Nephron (organoid): ENCODE measurements around the gene MPZL3.
A peak's percentile ranks its signal among the peaks of the same experiment; 100 is the strongest.

Experiments
- H3K27ac Mint-ChIP-seq, 3 experiments: 2 replicates each; pipeline ENCODE4 v1.8.0; 2020; ENCODE audit warnings: mixed read lengths in 3 of 3, mild to moderate bottlenecking in 2 of 3, moderate library complexity in 1 of 3
- H3K27me3 Mint-ChIP-seq: 2 replicates; pipeline ENCODE4 v1.8.0; 2021; ENCODE audit warnings: low read depth, mild to moderate bottlenecking, moderate library complexity, mixed read lengths
- H3K36me3 Mint-ChIP-seq: 2 replicates; pipeline ENCODE4 v1.8.0; 2020; ENCODE audit warnings: low read depth, mixed read lengths
- H3K4me1 Mint-ChIP-seq: 2 replicates; pipeline ENCODE4 v1.8.0; 2020; ENCODE audit warnings: mixed read lengths
- H3K4me3 Mint-ChIP-seq, 3 experiments: 2 replicates each; pipeline ENCODE4 v1.8.0; 2020; ENCODE audit warnings: mild to moderate bottlenecking in 3 of 3, mixed read lengths in 3 of 3, moderate library complexity in 2 of 3
- H3K9me3 Mint-ChIP-seq: 2 replicates; pipeline ENCODE4 v1.8.0; 2020; ENCODE audit warnings: mixed read lengths
- CTCF ChIP-seq, 3 experiments: fragments of 200-600 bp; sonication (generic); IDR thresholded peaks; one replicate each; pipeline ENCODE4 v1.5.0; 2021; ENCODE audit warnings: antibody characterized with exemption in 3 of 3; ENCODE audit not compliant: unreplicated experiment in 3 of 3

The MPZL3 gene

GRCh38 chr11:118209033-118209432 lies 43.1 kb downstream of the MPZL3 start:
- H3K4me3 Mint-ChIP-seq = no peak overlapping the region
- no peak for TF ChIP-seq CTCF (IDR thresholded peaks at IDR 0.05; ENCODE audit: unreplicated experiment in 3 of 3)
- H3K36me3 Mint-ChIP-seq = no peaks in the 10 kb centered on the region
- peaks cover 5% of the 10 kb centered on the region for H3K4me1 Mint-ChIP-seq
- H3K27me3 Mint-ChIP-seq = peaks cover 69% of the 10 kb centered on the region
- no peak overlapping the region for H3K27ac Mint-ChIP-seq
- no peaks in the 10 kb centered on the region for H3K9me3 Mint-ChIP-seq

GRCh38 chr11:118207079-118207478 lies 45.1 kb downstream of the MPZL3 start:
- Mint-ChIP-seq H3K4me3 (no peak overlapping the region), H3K4me1 (peaks cover 5% of the 10 kb centered on the region), H3K27ac (peak overlapping the region in 1 of 3 experiments; percentile 12), H3K9me3 (no peaks in the 10 kb centered on the region), H3K27me3 (peaks cover 53% of the 10 kb centered on the region), H3K36me3 (no peaks in the 10 kb centered on the region)
- no peak for TF ChIP-seq CTCF (IDR thresholded peaks at IDR 0.05; ENCODE audit: unreplicated experiment in 3 of 3)

- Mint-ChIP-seq H3K27ac (peak overlapping the region in 2 of 3 experiments; percentile 12 to 56), H3K4me3 (no peak overlapping the region), H3K9me3 (no peaks in the 10 kb centered on the region), H3K27me3 (peaks cover 47% of the 10 kb centered on the region), H3K4me1 (peaks cover 5% of the 10 kb centered on the region), H3K36me3 (no peaks in the 10 kb centered on the region)
- TF ChIP-seq CTCF (IDR thresholded peaks at IDR 0.05; ENCODE audit: unreplicated experiment in 3 of 3) = no peak
These were observed 45.7 kb downstream of the MPZL3 start for GRCh38 chr11:118206391-118207031.

- Mint-ChIP-seq H3K27me3 (peaks cover 40% of the 10 kb centered on the region), H3K36me3 (no peaks in the 10 kb centered on the region), H3K9me3 (no peaks in the 10 kb centered on the region), H3K27ac (peak overlapping the region in 2 of 3 experiments; percentile 12 to 56), H3K4me3 (no peak overlapping the region), H3K4me1 (peaks cover 1% of the 10 kb centered on the region)
- TF ChIP-seq CTCF (IDR thresholded peaks at IDR 0.05; ENCODE audit: unreplicated experiment in 3 of 3) = no peak
These were observed 46.4 kb downstream of the MPZL3 start for GRCh38 chr11:118205606-118206378.

- Mint-ChIP-seq H3K27me3 (peaks cover 20% of the 10 kb centered on the region), H3K36me3 (no peaks in the 10 kb centered on the region), H3K9me3 (no peaks in the 10 kb centered on the region), H3K4me1 (peaks cover 4% of the 10 kb centered on the region), H3K27ac (no peak overlapping the region), H3K4me3 (no peak overlapping the region)
- TF ChIP-seq CTCF (IDR thresholded peaks at IDR 0.05; ENCODE audit: unreplicated experiment in 3 of 3) = no peak
These were observed 49.4 kb downstream of the MPZL3 start for GRCh38 chr11:118202599-118203422.
